DOHH2 (cell line): Measurements from ENCODE around the gene PODXL2.

ENCODE experiments used
- H3F3A ChIP-seq: fragments of 200-600 bp; sonication (generic), shearing (Covaris generic); 2 replicates; pipeline ENCODE4 v1.6.0; 2016; ENCODE audit warnings: antibody characterized with exemption, mild to moderate bottlenecking; ENCODE audit not compliant: control insufficient read depth, insufficient read depth
- H3K27ac ChIP-seq: fragments of 200-600 bp; sonication (generic); 2 replicates; pipeline ENCODE4 v1.5.1; 2014; ENCODE audit warnings: low read depth, mild to moderate bottlenecking, low read length, moderate library complexity
- H3K27me3 ChIP-seq: fragments of 200-600 bp; sonication (generic); 2 replicates; pipeline ENCODE4 v1.6.1; 2014; ENCODE audit warnings: mild to moderate bottlenecking, low read length, mixed read lengths; ENCODE audit not compliant: control insufficient read depth
- H3K36me3 ChIP-seq: fragments of 200-600 bp; sonication (generic); 2 replicates; pipeline ENCODE4 v1.6.1; 2014; ENCODE audit warnings: mild to moderate bottlenecking, low read length, moderate library complexity, mixed read lengths; ENCODE audit not compliant: control insufficient read depth
- H3K4me1 ChIP-seq: fragments of 200-600 bp; sonication (generic); 2 replicates; pipeline ENCODE4 v1.6.1; 2014; ENCODE audit warnings: mild to moderate bottlenecking, low read length, mixed read lengths; ENCODE audit not compliant: control insufficient read depth
- H3K4me2 ChIP-seq: fragments of 200-600 bp; sonication (generic); 2 replicates; pipeline ENCODE4 v1.6.0; 2014; ENCODE audit warnings: mild to moderate bottlenecking, low read length, moderate library complexity
- H3K4me3 ChIP-seq: fragments of 200-600 bp; sonication (generic); 2 replicates; pipeline ENCODE4 v1.5.1; 2014; ENCODE audit warnings: mild to moderate bottlenecking, low read length, mixed read lengths
- H3K79me2 ChIP-seq: fragments of 200-600 bp; sonication (generic); 2 replicates; pipeline ENCODE4 v1.6.1; 2014; ENCODE audit warnings: mild to moderate bottlenecking, low read length, mixed read lengths; ENCODE audit not compliant: control insufficient read depth
- H3K9me2 ChIP-seq: fragments of 200-600 bp; sonication (generic); replicated peaks from 2 replicates; pipeline ENCODE4 v1.6.1; 2014; ENCODE audit warnings: mild to moderate bottlenecking, low read length, mixed read lengths; ENCODE audit not compliant: control insufficient read depth
- H3K9me3 ChIP-seq: fragments of 200-600 bp; sonication (generic); 2 replicates; pipeline ENCODE4 v1.6.1; 2014; ENCODE audit warnings: antibody characterized with exemption, low read length, mixed read lengths; ENCODE audit not compliant: control insufficient read depth, insufficient read depth
- H4K20me1 ChIP-seq: fragments of 200-600 bp; sonication (generic); 2 replicates; pipeline ENCODE4 v1.6.0; 2014; ENCODE audit warnings: low read depth, mild to moderate bottlenecking, antibody characterized with exemption, low read length, moderate library complexity; ENCODE audit not compliant: control insufficient read depth, insufficient read depth
- CTCF ChIP-seq: fragments of 200-600 bp; sonication (generic); IDR thresholded peaks from one replicate; pipeline ENCODE4 v1.5.1; 2014; ENCODE audit warnings: antibody characterized with exemption, mild to moderate bottlenecking, low read depth, low read length; ENCODE audit not compliant: poor library complexity, severe bottlenecking
- EZH2phosphoT487 ChIP-seq: fragments of 200-600 bp; sonication (generic); IDR thresholded peaks from 2 replicates; pipeline ENCODE4 v1.6.1; 2017; ENCODE audit warnings: borderline replicate concordance, mild to moderate bottlenecking, antibody characterized with exemption, low read length, moderate library complexity, mixed read lengths

Gene PODXL2

GRCh38 chr3:127710155-127710941 is 81.4 kb downstream of the PODXL2 start:
- Histone ChIP-seq H4K20me1 (no peaks in the 10 kb centered on the region), H3K27ac (no peak overlapping the region), H3K36me3 (no peaks in the 10 kb centered on the region), H3F3A (no peaks in the 10 kb centered on the region), H3K27me3 (no peaks in the 10 kb centered on the region), H3K9me2 (no peaks in the 10 kb centered on the region), H3K4me1 (no peaks in the 10 kb centered on the region), H3K4me2 (no peak overlapping the region), H3K4me3 (no peak overlapping the region), H3K9me3 (no peaks in the 10 kb centered on the region), H3K79me2 (no peaks in the 10 kb centered on the region)
- TF ChIP-seq EZH2phosphoT487 (no peak), CTCF (no peak)

GRCh38 chr3:127711021-127711695 is 82.2 kb downstream of the PODXL2 start:
- Histone ChIP-seq H3K4me3 (no peak overlapping the region), H3K4me2 (no peak overlapping the region)

GRCh38 chr3:127711896-127712295 is 82.9 kb downstream of the PODXL2 start:
- Histone ChIP-seq H3K4me3 (no peak overlapping the region), H3K27me3 (no peaks in the 10 kb centered on the region; the same call in 1 of the 2 replicates), H3K79me2 (no peaks in the 10 kb centered on the region), H3K9me2 (no peaks in the 10 kb centered on the region), H3F3A (no peaks in the 10 kb centered on the region), H3K4me1 (no peaks in the 10 kb centered on the region), H3K9me3 (no peaks in the 10 kb centered on the region), H3K36me3 (no peaks in the 10 kb centered on the region), H3K27ac (no peak overlapping the region), H3K4me2 (no peak overlapping the region), H4K20me1 (no peaks in the 10 kb centered on the region)
- TF ChIP-seq CTCF (no peak), EZH2phosphoT487 (no peak)

More at GRCh38 chr3:127711021-127711695, 82.2 kb downstream of the PODXL2 start:
- no peaks in the 10 kb centered on the region for H3K36me3 ChIP-seq
- no peak for TF ChIP-seq CTCF
- TF ChIP-seq EZH2phosphoT487 = no peak
- H3K4me1 ChIP-seq = no peaks in the 10 kb centered on the region
- no peaks in the 10 kb centered on the region for H3F3A ChIP-seq
- H4K20me1 ChIP-seq = no peaks in the 10 kb centered on the region
- H3K9me3 ChIP-seq = no peaks in the 10 kb centered on the region
- H3K27me3 ChIP-seq = no peaks in the 10 kb centered on the region; the same call in 1 of the 2 replicates
- H3K79me2 ChIP-seq = no peaks in the 10 kb centered on the region
- no peaks in the 10 kb centered on the region for H3K9me2 ChIP-seq
- H3K27ac ChIP-seq = no peak overlapping the region
